NCI-H2107 treated with DMSO at 0.1 percent for 48 hours (cell line): ENCODE results near the gene HAGHL.

Experiments
- DNase-seq: peaks from one replicate; lab custom pipeline; 2025; ENCODE audit not compliant: unreplicated experiment; lab: John Stamatoyannopoulos, UW

Gene HAGHL

GRCh38 chr16:719815-720446, 7.0 kb upstream of the HAGHL start:
- no peak for DNase-seq

GRCh38 chr16:720447-720989, 6.4 kb upstream of the HAGHL start:
- DNase-seq, result no peak

- DNase-seq, result no peak
These were observed 5.7 kb upstream of the HAGHL start, which contains the start of gene ANTKMT for GRCh38 chr16:720990-721764. TSS of gene ANTKMT (plus strand) at chr16:721146. CDS start at chr16:721275, 129 bp downstream.

- DNase-seq, result no peak
These were observed 5.0 kb upstream of the HAGHL start for GRCh38 chr16:721765-722540.

GRCh38 chr16:722835-723633, 3.9 kb upstream of the HAGHL start:
- DNase-seq, result no peak

- no peak for DNase-seq
These were observed 3.2 kb upstream of the HAGHL start for GRCh38 chr16:723695-724094.

GRCh38 chr16:724188-725040, 2.5 kb upstream of the HAGHL start:
- DNase-seq, result no peak

GRCh38 chr16:725041-725376, 1.9 kb upstream of the HAGHL start:
- DNase-seq, result no peak

- DNase-seq, result no peak
These were observed 1.3 kb upstream of the HAGHL start for GRCh38 chr16:725463-726187.

GRCh38 chr16:726188-726437, 793 bp upstream of the HAGHL start:
- DNase-seq, result no peak

- no peak for DNase-seq
These were observed 528 bp downstream of the HAGHL start for GRCh38 chr16:727291-727977.

- no peak for DNase-seq
These were observed 1.4 kb downstream of the HAGHL start for GRCh38 chr16:728131-728889.

GRCh38 chr16:728890-729744, 2.2 kb downstream of the HAGHL start:
- DNase-seq, result no peak

GRCh38 chr16:729768-730665, 3.1 kb downstream of the HAGHL start:
- no peak for DNase-seq

- DNase-seq, result no peak
These were observed 4.0 kb downstream of the HAGHL start for GRCh38 chr16:730666-731509.
